SU-DHL-6 (cell line): Measurements from ENCODE around the gene ATP10D.

Experiments
- EZH2phosphoT487 ChIP-seq: fragments of 200-600 bp; sonication (generic), shearing (Covaris generic); conservative IDR thresholded peaks from 2 replicates; pipeline ENCODE4 v1.6.1; 2018; ENCODE audit warnings: mild to moderate bottlenecking, antibody characterized with exemption, low read length, moderate library complexity, mixed read lengths
- TF ChIP-seq, protein P1 (sequence below): fragments of 200-600 bp; sonication (generic); IDR thresholded peaks from one replicate; pipeline ENCODE4 v1.5.1; 2017; ENCODE audit warnings: antibody characterized with exemption, mild to moderate bottlenecking, low read length, moderate library complexity; ENCODE audit not compliant: insufficient read depth, poor library complexity, severe bottlenecking

- TF ChIP-seq, protein P1, sequence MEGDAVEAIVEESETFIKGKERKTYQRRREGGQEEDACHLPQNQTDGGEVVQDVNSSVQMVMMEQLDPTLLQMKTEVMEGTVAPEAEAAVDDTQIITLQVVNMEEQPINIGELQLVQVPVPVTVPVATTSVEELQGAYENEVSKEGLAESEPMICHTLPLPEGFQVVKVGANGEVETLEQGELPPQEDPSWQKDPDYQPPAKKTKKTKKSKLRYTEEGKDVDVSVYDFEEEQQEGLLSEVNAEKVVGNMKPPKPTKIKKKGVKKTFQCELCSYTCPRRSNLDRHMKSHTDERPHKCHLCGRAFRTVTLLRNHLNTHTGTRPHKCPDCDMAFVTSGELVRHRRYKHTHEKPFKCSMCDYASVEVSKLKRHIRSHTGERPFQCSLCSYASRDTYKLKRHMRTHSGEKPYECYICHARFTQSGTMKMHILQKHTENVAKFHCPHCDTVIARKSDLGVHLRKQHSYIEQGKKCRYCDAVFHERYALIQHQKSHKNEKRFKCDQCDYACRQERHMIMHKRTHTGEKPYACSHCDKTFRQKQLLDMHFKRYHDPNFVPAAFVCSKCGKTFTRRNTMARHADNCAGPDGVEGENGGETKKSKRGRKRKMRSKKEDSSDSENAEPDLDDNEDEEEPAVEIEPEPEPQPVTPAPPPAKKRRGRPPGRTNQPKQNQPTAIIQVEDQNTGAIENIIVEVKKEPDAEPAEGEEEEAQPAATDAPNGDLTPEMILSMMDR, result no peak
- TF ChIP-seq EZH2phosphoT487, result no peak
Observed at GRCh38 chr4:47566969-47567368, 81.9 kb downstream of the ATP10D start.
